Panc1 (cell line): ENCODE measurements around the gene COQ2. TPM values are rescaled to one million over a fixed set of nuclear protein-coding genes. Genes with fewer than 3 reads are reported as not detected.

Experiments
- ATAC-seq: fragments of 200-7000 bp; cut with Tn5 transposase; 2 replicates; pipeline ENCODE4 v1.9.1; 2020; ENCODE audit warnings: mild to moderate bottlenecking, moderate library complexity
- BruUV-seq: library from RNA; stranded (reverse); fragments of 400-500 nt; replicated peaks from 2 replicates; lab custom pipeline; 2021; lab: Mats Ljungman, UMichigan
- CTCF ChIA-PET: fragments of 300-600 bp; sonication (Branson Sonifier 250); formaldehyde crosslinking; loops from one replicate; lab custom pipeline; 2022; ENCODE audit warnings: antibody characterized with exemption; lab: Charles Lee
- POLR2A ChIA-PET: fragments of 300-600 bp; sonication (Branson Sonifier 250); formaldehyde crosslinking; loops from one replicate; lab custom pipeline; 2022; ENCODE audit warnings: antibody characterized with exemption; lab: Charles Lee
- DNase-seq: peaks from one replicate; pipeline ENCODE4 v3.0.0-alpha.2; 2010; ENCODE audit warnings: low read depth, low spot score
- H3K27ac ChIP-seq: 2 replicates; pipeline ENCODE4 v1.5.1; 2011; ENCODE audit warnings: mild to moderate bottlenecking, low read length, inconsistent platforms
- H3K27me3 ChIP-seq: fragments of 200-500 bp; sonication (Bioruptor generic); 2 replicates; pipeline ENCODE4 v1.6.0; 2014; ENCODE audit warnings: low read length, inconsistent platforms; ENCODE audit not compliant: control insufficient read depth, insufficient read depth
- H3K36me3 ChIP-seq: fragments of 200-500 bp; sonication (Bioruptor generic); 2 replicates; pipeline ENCODE4 v1.5.1; 2014; ENCODE audit warnings: inconsistent platforms, mild to moderate bottlenecking, low read length, moderate library complexity; ENCODE audit not compliant: control insufficient read depth, insufficient read depth
- H3K4me1 ChIP-seq: 2 replicates; pipeline ENCODE4 v1.5.1; 2011; ENCODE audit warnings: inconsistent platforms, mild to moderate bottlenecking, low read length, moderate library complexity; ENCODE audit not compliant: control insufficient read depth, insufficient read depth
- H3K4me3 ChIP-seq, 2 experiments: 2 replicates each; pipeline ENCODE4 v1.5.1; 2011 to 2012; ENCODE audit warnings: low read depth in 2 of 2, low read length in 2 of 2, mild to moderate bottlenecking in 2 of 2, inconsistent platforms in 1 of 2, moderate library complexity in 1 of 2
- H3K9me3 ChIP-seq: fragments of 200-500 bp; sonication (Bioruptor generic); 2 replicates; pipeline ENCODE4 v1.5.1; 2014; ENCODE audit warnings: low read depth, mild to moderate bottlenecking, inconsistent platforms, low read length, moderate library complexity; ENCODE audit not compliant: control insufficient read depth, insufficient read depth
- POLR2AphosphoS5 ChIP-seq: IDR thresholded peaks from 2 replicates; pipeline ENCODE4 v1.6.1; 2012; ENCODE audit warnings: mild to moderate bottlenecking, low read depth, low read length, moderate library complexity
- SIN3A ChIP-seq: IDR thresholded peaks from 2 replicates; pipeline ENCODE4 v1.6.1; 2012; ENCODE audit warnings: low read depth, mild to moderate bottlenecking, low read length, moderate library complexity, borderline replicate concordance; ENCODE audit not compliant: insufficient read depth
- TCF7L2 ChIP-seq: IDR thresholded peaks from 2 replicates; pipeline ENCODE4 v1.6.1; 2011; ENCODE audit warnings: mild to moderate bottlenecking, low read depth, low read length, inconsistent platforms
- in situ Hi-C: cut with HindIII; loops from 2 replicates; pipeline ENCODE4 v1.10.0; 2016; ENCODE audit warnings: low sequenced_read_pairs, low pct_unique_long_range_greater_than_20kb
- intact Hi-C: fragments of 100-400 bp; cut with micrococcal nuclease; formaldehyde crosslinking; loops from one replicate; pipeline ENCODE4 v1.10.0; 2022; ENCODE audit not compliant: unreplicated experiment
- total RNA-seq: library from RNA; stranded (reverse); gene quantifications from one replicate; pipeline ENCODE4 v1.2.1, GENCODE V29; 2021; ENCODE audit not compliant: unreplicated experiment
- TF ChIP-seq, protein P1 (sequence below), 2 experiments: IDR thresholded peaks; 2 replicates each; pipeline ENCODE4 v1.6.1; 2011 to 2012; ENCODE audit warnings: low read depth in 2 of 2, control low read depth in 1 of 2, low read length in 1 of 2, mild to moderate bottlenecking in 1 of 2, moderate library complexity in 1 of 2; ENCODE audit not compliant: insufficient read depth in 1 of 2
- TF ChIP-seq, protein P2 (sequence below): fragments of 450-650 bp; IDR thresholded peaks from 2 replicates; pipeline ENCODE4 v1.5.1; 2017; ENCODE audit warnings: mild to moderate bottlenecking

Gene COQ2
- total RNA-seq, 1 experiment from 2014 or later: 28.1 TPM

DNA sequence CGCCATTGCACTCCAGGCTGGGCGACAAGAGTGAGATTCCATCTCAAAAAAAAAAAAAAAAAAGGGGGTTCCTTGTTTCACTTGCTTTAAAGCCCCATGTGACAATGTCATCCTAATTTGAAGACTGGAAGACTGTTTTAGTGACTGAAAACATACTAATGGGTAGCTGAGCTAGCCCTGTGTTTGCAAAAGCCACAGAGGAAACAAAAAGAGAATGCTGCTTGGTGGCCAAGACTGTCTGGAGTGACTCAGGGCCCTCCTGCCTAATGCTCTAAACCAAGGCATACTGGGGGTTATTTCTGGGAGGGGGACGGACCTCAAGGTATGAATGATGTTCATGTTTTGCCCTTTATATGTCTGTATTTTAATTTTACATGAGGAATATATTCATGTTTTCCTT, 34.1 kb upstream of the COQ2 start:
- in situ Hi-C loops: no loop called here
- DNase-seq (no peak), ATAC-seq (no peak)
- ChIA-PET CTCF (no interaction called here), POLR2A (interaction anchor here (0.7 kb wide), 1 partner anchor 284 kb away, joined by 7 read pairs; no protein-coding TSS in a partner anchor)
- Histone ChIP-seq H3K9me3 (no peaks in the 10 kb centered on the region), H3K27ac (no peak overlapping the region), H3K4me3 (no peak overlapping the region), H3K36me3 (no peaks in the 10 kb centered on the region), H3K27me3 (no peaks in the 10 kb centered on the region), H3K4me1 (no peaks in the 10 kb centered on the region)
- intact Hi-C loops: no loop called here
- BruUV-seq: no TSS peak
- TF ChIP-seq POLR2AphosphoS5 (no peak), TCF7L2 (no peak)
- TF ChIP-seq, protein P1, sequence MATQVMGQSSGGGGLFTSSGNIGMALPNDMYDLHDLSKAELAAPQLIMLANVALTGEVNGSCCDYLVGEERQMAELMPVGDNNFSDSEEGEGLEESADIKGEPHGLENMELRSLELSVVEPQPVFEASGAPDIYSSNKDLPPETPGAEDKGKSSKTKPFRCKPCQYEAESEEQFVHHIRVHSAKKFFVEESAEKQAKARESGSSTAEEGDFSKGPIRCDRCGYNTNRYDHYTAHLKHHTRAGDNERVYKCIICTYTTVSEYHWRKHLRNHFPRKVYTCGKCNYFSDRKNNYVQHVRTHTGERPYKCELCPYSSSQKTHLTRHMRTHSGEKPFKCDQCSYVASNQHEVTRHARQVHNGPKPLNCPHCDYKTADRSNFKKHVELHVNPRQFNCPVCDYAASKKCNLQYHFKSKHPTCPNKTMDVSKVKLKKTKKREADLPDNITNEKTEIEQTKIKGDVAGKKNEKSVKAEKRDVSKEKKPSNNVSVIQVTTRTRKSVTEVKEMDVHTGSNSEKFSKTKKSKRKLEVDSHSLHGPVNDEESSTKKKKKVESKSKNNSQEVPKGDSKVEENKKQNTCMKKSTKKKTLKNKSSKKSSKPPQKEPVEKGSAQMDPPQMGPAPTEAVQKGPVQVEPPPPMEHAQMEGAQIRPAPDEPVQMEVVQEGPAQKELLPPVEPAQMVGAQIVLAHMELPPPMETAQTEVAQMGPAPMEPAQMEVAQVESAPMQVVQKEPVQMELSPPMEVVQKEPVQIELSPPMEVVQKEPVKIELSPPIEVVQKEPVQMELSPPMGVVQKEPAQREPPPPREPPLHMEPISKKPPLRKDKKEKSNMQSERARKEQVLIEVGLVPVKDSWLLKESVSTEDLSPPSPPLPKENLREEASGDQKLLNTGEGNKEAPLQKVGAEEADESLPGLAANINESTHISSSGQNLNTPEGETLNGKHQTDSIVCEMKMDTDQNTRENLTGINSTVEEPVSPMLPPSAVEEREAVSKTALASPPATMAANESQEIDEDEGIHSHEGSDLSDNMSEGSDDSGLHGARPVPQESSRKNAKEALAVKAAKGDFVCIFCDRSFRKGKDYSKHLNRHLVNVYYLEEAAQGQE (IDR thresholded peaks at IDR 0.05; ENCODE audit: insufficient read depth in 1 of 2, low read depth in 2 of 2, low read length in 1 of 2): no peak

DNA sequence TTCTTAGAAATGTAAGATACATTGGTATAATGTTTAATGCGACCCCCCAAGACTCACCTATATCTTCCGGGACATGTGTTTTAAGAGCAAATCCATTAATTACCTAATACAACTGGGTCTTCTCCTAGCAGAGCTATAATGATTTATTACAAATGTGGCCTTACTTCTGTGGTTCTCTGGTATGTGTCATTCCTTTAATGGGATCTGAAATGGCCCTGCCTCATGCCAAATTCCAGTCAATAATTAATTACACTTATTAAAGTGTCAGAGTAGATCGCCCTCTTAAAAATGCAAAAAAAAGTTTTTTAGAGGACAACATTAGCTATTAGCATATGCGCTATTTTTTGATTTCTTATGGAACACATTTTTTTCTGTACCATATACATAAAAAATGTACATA, 33.1 kb upstream of the COQ2 start:
- intact Hi-C loops (no loop called here), in situ Hi-C loops (no loop called here)
- ChIA-PET POLR2A (no interaction called here), CTCF (no interaction called here)
- Histone ChIP-seq H3K27ac (no peak overlapping the region), H3K4me1 (no peaks in the 10 kb centered on the region), H3K9me3 (no peaks in the 10 kb centered on the region), H3K4me3 (no peak overlapping the region), H3K36me3 (no peaks in the 10 kb centered on the region), H3K27me3 (no peaks in the 10 kb centered on the region)
- TF ChIP-seq, protein P1 (IDR thresholded peaks at IDR 0.05; ENCODE audit: insufficient read depth in 1 of 2, low read depth in 2 of 2, low read length in 1 of 2): no peak
- TF ChIP-seq, protein P2, sequence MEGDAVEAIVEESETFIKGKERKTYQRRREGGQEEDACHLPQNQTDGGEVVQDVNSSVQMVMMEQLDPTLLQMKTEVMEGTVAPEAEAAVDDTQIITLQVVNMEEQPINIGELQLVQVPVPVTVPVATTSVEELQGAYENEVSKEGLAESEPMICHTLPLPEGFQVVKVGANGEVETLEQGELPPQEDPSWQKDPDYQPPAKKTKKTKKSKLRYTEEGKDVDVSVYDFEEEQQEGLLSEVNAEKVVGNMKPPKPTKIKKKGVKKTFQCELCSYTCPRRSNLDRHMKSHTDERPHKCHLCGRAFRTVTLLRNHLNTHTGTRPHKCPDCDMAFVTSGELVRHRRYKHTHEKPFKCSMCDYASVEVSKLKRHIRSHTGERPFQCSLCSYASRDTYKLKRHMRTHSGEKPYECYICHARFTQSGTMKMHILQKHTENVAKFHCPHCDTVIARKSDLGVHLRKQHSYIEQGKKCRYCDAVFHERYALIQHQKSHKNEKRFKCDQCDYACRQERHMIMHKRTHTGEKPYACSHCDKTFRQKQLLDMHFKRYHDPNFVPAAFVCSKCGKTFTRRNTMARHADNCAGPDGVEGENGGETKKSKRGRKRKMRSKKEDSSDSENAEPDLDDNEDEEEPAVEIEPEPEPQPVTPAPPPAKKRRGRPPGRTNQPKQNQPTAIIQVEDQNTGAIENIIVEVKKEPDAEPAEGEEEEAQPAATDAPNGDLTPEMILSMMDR: no peak
- no peak for TF ChIP-seq TCF7L2
- no peak for TF ChIP-seq SIN3A
- no peak for TF ChIP-seq POLR2AphosphoS5
- ATAC-seq (no peak), DNase-seq (no peak)
- BruUV-seq: no TSS peak
